Measurements from ENCODE around the gene TMEM176A. TPM values are rescaled to one million over a fixed set of nuclear protein-coding genes. Genes with fewer than 3 reads are reported as not detected.
"Not testable (repeated sequence)": the region's sequence is repeated elsewhere in the genome, so short reads cannot be mapped to it uniquely, and the experiment has no call there.

The TMEM176A gene
- total RNA-seq, 3 donors from 2014 or later = 28.3 to 66.5 (median 42.6) TPM

GRCh38 chr7:150804802-150805201 is 4.2 kb downstream of the TMEM176A start:
- intact Hi-C loops (cut with DNase I; ENCODE audit: low total_unique reads) = no loop called here
- Histone ChIP-seq H3K36me3 (no peaks in the 10 kb centered on the region), H3K4me1 (no peaks in the 10 kb centered on the region), H3K27ac (no peak overlapping the region), H3K9me3 (peaks cover 16 to 17% of the 10 kb centered on the region in 2 donors), H3K4me3 (no peak overlapping the region), H3K27me3 (peaks cover 2 to 15% of the 10 kb centered on the region in 2 donors)
- TF ChIP-seq CTCF (IDR thresholded peaks at IDR 0.05) (no peak), POLR2A (IDR thresholded peaks at IDR 0.05) (no peak), POLR2AphosphoS5 (IDR thresholded peaks at IDR 0.05) (no peak)
- no peak for DNase-seq (ENCODE audit: low spot score in 2 of 2)

- Histone ChIP-seq H3K27ac (no peak overlapping the region), H3K4me3 (no peak overlapping the region), H3K4me1 (no peaks in the 10 kb centered on the region), H3K9me3 (peaks cover 16 to 17% of the 10 kb centered on the region in 2 donors), H3K36me3 (no peaks in the 10 kb centered on the region), H3K27me3 (peaks cover 2 to 4% of the 10 kb centered on the region in 2 donors)
- intact Hi-C loops (cut with DNase I; ENCODE audit: low total_unique reads) = no loop called here
- no peak for TF ChIP-seq POLR2AphosphoS5 (IDR thresholded peaks at IDR 0.05)
- TF ChIP-seq POLR2A (IDR thresholded peaks at IDR 0.05) = no peak
- TF ChIP-seq CTCF (IDR thresholded peaks at IDR 0.05) = no peak
- no peak for DNase-seq (ENCODE audit: low spot score in 2 of 2)
These were observed 5.3 kb downstream of the TMEM176A start for GRCh38 chr7:150805864-150806263.

GRCh38 chr7:150806454-150806853 is 5.9 kb downstream of the TMEM176A start:
- no peaks in the 10 kb centered on the region for H3K4me1 ChIP-seq
- H3K27ac ChIP-seq = no peak overlapping the region
- intact Hi-C loops (cut with DNase I; ENCODE audit: low total_unique reads) = no loop called here
- H3K4me3 ChIP-seq = no peak overlapping the region
- no peak for DNase-seq (ENCODE audit: low spot score in 2 of 2)
- H3K36me3 ChIP-seq = no peaks in the 10 kb centered on the region
- H3K9me3 ChIP-seq = peaks cover 16 to 17% of the 10 kb centered on the region in 2 donors
- peaks cover 0 to 2% of the 10 kb centered on the region in 2 donors for H3K27me3 ChIP-seq
- TF ChIP-seq POLR2AphosphoS5 (IDR thresholded peaks at IDR 0.05) = no peak
- TF ChIP-seq POLR2A (IDR thresholded peaks at IDR 0.05) = no peak
- TF ChIP-seq CTCF (IDR thresholded peaks at IDR 0.05) = no peak

DNA sequence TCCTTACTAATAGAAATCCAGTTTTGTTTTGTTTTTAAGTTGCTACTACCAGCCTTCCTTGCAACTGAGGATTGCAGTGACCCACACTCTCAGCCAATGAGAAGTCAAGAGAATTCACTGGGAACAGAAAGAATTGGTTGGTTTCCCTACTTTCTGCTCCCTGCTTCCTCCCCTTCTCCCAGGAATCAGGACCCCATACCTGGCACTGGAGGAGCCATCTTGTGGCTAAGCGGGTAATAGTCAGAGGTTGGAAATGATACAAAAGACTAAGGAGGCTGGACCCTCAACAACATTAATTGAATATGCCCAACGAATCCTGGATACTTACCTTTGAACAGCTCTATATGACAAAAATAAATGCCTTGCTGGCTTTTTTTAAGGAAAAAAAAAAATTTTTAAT is 6.3 kb downstream of the TMEM176A start:
- Histone ChIP-seq H3K27ac (no peak overlapping the region), H3K9me3 (peaks cover 16 to 17% of the 10 kb centered on the region in 2 donors), H3K4me1 (no peaks in the 10 kb centered on the region), H3K4me3 (no peak overlapping the region), H3K36me3 (no peaks in the 10 kb centered on the region), H3K27me3 (no peaks in the 10 kb centered on the region)
- intact Hi-C loops (cut with DNase I; ENCODE audit: low total_unique reads) = no loop called here
- DNase-seq (ENCODE audit: low spot score in 2 of 2) = no peak
- TF ChIP-seq POLR2AphosphoS5 (IDR thresholded peaks at IDR 0.05) = no peak

DNA sequence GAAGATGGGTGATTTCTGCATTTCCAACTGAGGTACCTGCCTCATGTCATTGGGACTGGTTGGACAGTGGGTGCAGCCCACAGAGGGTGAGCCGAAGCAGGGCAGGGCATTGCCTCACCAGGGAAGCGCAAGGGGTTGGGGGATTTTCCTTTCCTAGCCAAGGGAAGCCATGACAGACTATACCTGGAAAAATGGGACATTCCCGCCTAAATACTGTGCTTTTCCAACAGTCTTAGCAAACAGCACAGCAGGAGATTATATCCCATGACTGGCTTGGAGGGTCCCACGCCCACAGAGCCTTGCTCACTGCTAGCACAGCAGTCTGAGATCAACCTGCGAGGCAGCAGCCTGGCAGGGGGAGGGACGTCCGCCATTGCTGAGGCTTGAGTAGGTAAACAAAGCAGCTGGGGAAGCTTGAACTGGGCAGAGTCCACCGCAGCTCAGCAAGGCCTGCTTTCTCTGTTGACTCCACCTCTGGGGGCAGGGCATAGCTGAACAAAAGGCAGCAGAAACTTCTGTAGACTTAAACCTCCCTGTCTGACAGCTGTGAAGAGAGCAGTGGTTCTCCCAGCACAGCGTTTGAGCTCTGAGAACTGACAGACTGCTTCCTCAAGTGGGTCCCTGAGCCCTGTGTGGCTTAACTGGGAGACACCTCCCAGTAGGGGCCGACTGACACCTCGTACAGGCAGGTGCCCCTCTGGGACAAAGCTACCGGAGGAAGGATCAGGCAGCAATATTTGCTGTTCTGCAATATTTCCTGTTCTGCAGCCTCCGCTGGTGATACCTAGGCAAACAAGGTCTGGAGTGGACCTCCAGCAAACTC is 7.3 kb downstream of the TMEM176A start:
- intact Hi-C loops (cut with DNase I; ENCODE audit: low total_unique reads); DNase-seq (ENCODE audit: low spot score in 2 of 2); H3K4me1 ChIP-seq; H3K4me3 ChIP-seq; H3K27me3 ChIP-seq; H3K27ac ChIP-seq; H3K36me3 ChIP-seq: not testable (repeated sequence)
- peaks cover 16 to 17% of the 10 kb centered on the region in 2 donors for H3K9me3 ChIP-seq

GRCh38 chr7:150814328-150815001 is 13.9 kb downstream of the TMEM176A start:
- no peak for DNase-seq (ENCODE audit: low spot score in 2 of 2)
- Histone ChIP-seq H3K9me3 (peaks cover 4 to 16% of the 10 kb centered on the region in 2 donors), H3K27me3 (no peaks in the 10 kb centered on the region), H3K4me3 (no peak overlapping the region), H3K4me1 (no peaks in the 10 kb centered on the region), H3K36me3 (no peaks in the 10 kb centered on the region), H3K27ac (no peak overlapping the region)
- intact Hi-C loops (cut with DNase I; ENCODE audit: low total_unique reads) = no loop called here
- no peak for TF ChIP-seq POLR2A (IDR thresholded peaks at IDR 0.05)
- no peak for TF ChIP-seq POLR2AphosphoS5 (IDR thresholded peaks at IDR 0.05)
- TF ChIP-seq CTCF (IDR thresholded peaks at IDR 0.05) = no peak

Measured in breast epithelium (tissue), 4 donors.